ENCODE data around the gene STAT5A.
"Not testable (repeated sequence)": the region's sequence is repeated elsewhere in the genome, so short reads cannot be mapped to it uniquely, and the experiment has no call there.

The STAT5A gene

GRCh38 chr17:42313773-42314566 is 25.7 kb downstream of the STAT5A start:
- TF ChIP-seq, protein P1, sequence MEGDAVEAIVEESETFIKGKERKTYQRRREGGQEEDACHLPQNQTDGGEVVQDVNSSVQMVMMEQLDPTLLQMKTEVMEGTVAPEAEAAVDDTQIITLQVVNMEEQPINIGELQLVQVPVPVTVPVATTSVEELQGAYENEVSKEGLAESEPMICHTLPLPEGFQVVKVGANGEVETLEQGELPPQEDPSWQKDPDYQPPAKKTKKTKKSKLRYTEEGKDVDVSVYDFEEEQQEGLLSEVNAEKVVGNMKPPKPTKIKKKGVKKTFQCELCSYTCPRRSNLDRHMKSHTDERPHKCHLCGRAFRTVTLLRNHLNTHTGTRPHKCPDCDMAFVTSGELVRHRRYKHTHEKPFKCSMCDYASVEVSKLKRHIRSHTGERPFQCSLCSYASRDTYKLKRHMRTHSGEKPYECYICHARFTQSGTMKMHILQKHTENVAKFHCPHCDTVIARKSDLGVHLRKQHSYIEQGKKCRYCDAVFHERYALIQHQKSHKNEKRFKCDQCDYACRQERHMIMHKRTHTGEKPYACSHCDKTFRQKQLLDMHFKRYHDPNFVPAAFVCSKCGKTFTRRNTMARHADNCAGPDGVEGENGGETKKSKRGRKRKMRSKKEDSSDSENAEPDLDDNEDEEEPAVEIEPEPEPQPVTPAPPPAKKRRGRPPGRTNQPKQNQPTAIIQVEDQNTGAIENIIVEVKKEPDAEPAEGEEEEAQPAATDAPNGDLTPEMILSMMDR (IDR thresholded peaks at IDR 0.05; ENCODE audit: low read depth, low read length): no peak
- no peak overlapping the region for H3K4me3 ChIP-seq (replicated peaks in 1 of 2; ENCODE audit: low read depth in 2 of 2, low read length in 2 of 2)
- DNase-seq (ENCODE audit: low read depth in 2 of 2): no peak

- TF ChIP-seq, protein P1 (IDR thresholded peaks at IDR 0.05; ENCODE audit: low read depth, low read length): no peak
- no peak overlapping the region for H3K4me3 ChIP-seq (replicated peaks in 1 of 2; ENCODE audit: low read depth in 2 of 2, low read length in 2 of 2)
- DNase-seq (ENCODE audit: low read depth in 2 of 2): no peak
Observed at GRCh38 chr17:42315402-42316156, 27.3 kb downstream of the STAT5A start.

GRCh38 chr17:42316755-42317154 is 28.5 kb downstream of the STAT5A start:
- TF ChIP-seq, protein P1 (IDR thresholded peaks at IDR 0.05; ENCODE audit: low read depth, low read length): no peak
- no peak overlapping the region for H3K4me3 ChIP-seq (replicated peaks in 1 of 2; ENCODE audit: low read depth in 2 of 2, low read length in 2 of 2)
- no peak for DNase-seq (ENCODE audit: low read depth in 2 of 2)

DNA sequence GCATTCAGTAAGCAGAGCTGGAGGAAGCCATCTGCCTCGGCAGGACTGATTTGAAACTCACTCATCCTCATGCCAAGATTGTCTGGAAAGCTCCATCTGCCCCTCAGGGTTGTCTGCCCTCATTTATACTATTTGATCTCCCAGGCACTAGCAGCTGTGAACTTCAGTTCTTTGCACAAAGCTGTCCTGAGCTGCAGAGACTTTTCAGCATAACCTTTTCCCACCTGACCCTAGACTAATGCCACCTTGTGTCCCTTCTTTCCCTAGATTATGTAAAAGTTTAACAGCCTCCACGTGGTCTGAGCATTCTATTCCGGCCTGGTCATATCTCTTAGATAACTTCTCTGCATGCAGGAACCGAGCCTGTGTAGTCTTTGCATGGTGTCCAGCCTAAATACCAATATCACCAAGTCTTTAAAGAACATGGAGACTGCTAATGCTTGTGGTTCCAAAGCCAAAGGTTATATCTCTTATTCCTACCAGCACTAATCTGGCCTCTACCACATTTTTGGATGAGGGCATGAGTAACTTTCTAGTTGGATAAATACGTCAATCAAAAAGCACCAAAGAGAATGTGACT is 29.1 kb downstream of the STAT5A start:
- DNase-seq (ENCODE audit: low read depth in 2 of 2): no peak
- TF ChIP-seq, protein P1 (IDR thresholded peaks at IDR 0.05; ENCODE audit: low read depth, low read length): no peak
- no peak overlapping the region for H3K4me3 ChIP-seq (replicated peaks in 1 of 2; ENCODE audit: low read depth in 2 of 2, low read length in 2 of 2)

- DNase-seq (ENCODE audit: low read depth in 2 of 2); H3K4me3 ChIP-seq (replicated peaks in 1 of 2; ENCODE audit: low read depth in 2 of 2, low read length in 2 of 2): not testable (repeated sequence)
Observed at GRCh38 chr17:42317967-42318366, 29.7 kb downstream of the STAT5A start.

- no peak for DNase-seq (ENCODE audit: low read depth in 2 of 2)
- no peak overlapping the region for H3K4me3 ChIP-seq (replicated peaks in 1 of 2; ENCODE audit: low read depth in 2 of 2, low read length in 2 of 2)
- TF ChIP-seq, protein P1 (IDR thresholded peaks at IDR 0.05; ENCODE audit: low read depth, low read length): no peak
Observed at GRCh38 chr17:42321555-42321954, 33.3 kb downstream of the STAT5A start.
